Lung (tissue), 12 donors: ENCODE data around the gene FAM83C. TPM values are rescaled to one million over a fixed set of nuclear protein-coding genes. Genes with fewer than 3 reads are reported as not detected.

Experiments
- ATAC-seq: fragments of 200-7000 bp; cut with Tn5 transposase; one replicate; pipeline ENCODE4 v1.9.1; 2020; ENCODE audit warnings: moderate number of reproducible peaks; ENCODE audit not compliant: insufficient read depth, low FRiP score
- DNase-seq, 3 donors: peaks; one replicate each; pipeline ENCODE4 v3.0.0-alpha.2; 2013 to 2017
- H3K27ac ChIP-seq, 2 donors: one replicate each; pipeline ENCODE4 v1.5.1; 2013; ENCODE audit warnings: mild to moderate bottlenecking in 2 of 2, moderate library complexity in 2 of 2, control low read depth in 1 of 2, inconsistent platforms in 1 of 2, low read depth in 1 of 2, low read length in 1 of 2
- H3K27me3 ChIP-seq, 3 donors: one replicate each; pipeline ENCODE4 v1.5.1; 2013; ENCODE audit warnings: low read length in 2 of 3; ENCODE audit not compliant: control insufficient read depth in 3 of 3, insufficient read depth in 3 of 3
- H3K36me3 ChIP-seq, 4 donors: one replicate each; pipeline ENCODE4 v1.5.1; 2013; ENCODE audit warnings: low read length in 4 of 4, mild to moderate bottlenecking in 1 of 4, moderate library complexity in 1 of 4; ENCODE audit not compliant: control insufficient read depth in 4 of 4, insufficient read depth in 4 of 4
- H3K4me1 ChIP-seq, 5 donors: one replicate each; pipeline ENCODE4 v1.5.1; 2013; ENCODE audit warnings: low read length in 5 of 5, mild to moderate bottlenecking in 2 of 5, moderate library complexity in 1 of 5; ENCODE audit not compliant: control insufficient read depth in 5 of 5, insufficient read depth in 5 of 5
- H3K4me3 ChIP-seq: one replicate; pipeline ENCODE4 v1.5.1; 2013; ENCODE audit warnings: mild to moderate bottlenecking, control low read depth, moderate library complexity
- H3K9ac ChIP-seq, 2 donors: one replicate each; pipeline ENCODE4 v1.5.1; 2013; ENCODE audit warnings: low read length in 2 of 2, control low read depth in 1 of 2; ENCODE audit not compliant: insufficient read depth in 1 of 2
- H3K9me3 ChIP-seq, 4 donors: one replicate each; pipeline ENCODE4 v1.5.1; 2013; ENCODE audit warnings: low read length in 3 of 4, mild to moderate bottlenecking in 1 of 4, moderate library complexity in 1 of 4; ENCODE audit not compliant: control insufficient read depth in 4 of 4, insufficient read depth in 3 of 4
- CTCF ChIP-seq: IDR thresholded peaks from 2 replicates; pipeline ENCODE4 v1.5.1; 2012; ENCODE audit warnings: mild to moderate bottlenecking; ENCODE audit errors: control extremely low read depth, extremely low read depth
- WGBS, 2 donors: extraction: QIAGEN DNeasy Blood & Tissue Kit; methylation state at CpG; one replicate each; pipeline ENCODE4 v1.1.7; 2013; 5-methylcytosine and 5-hydroxymethylcytosine counted together
- polyA plus RNA-seq, 2 donors: library from polyadenylated mRNA; stranded (reverse); fragments of 200-250 nt; gene quantifications; one replicate each; pipeline ENCODE4 v1.2.1, GENCODE V29; 2013
- total RNA-seq, 2 donors: library from RNA; depleted of rRNA in 1 of 2; stranded (reverse); fragments of >200 nt in 1 of 2; gene quantifications; one replicate each; pipeline ENCODE4 v1.2.1, GENCODE V29; 2014 to 2021
- donor health status: control.
- donor health status: control.
- donor health status: Bipolar disorder and iron deficiency.
- donor health status: healthy.
- donor health status: DM: yes; HTN: yes; CAD: no.

The FAM83C gene
- total and polyA plus RNA-seq, 4 donors = not detected

- no peak for ATAC-seq
Measured at GRCh38 chr20:35333606-35334005, 41.4 kb upstream of the FAM83C start.

GRCh38 chr20:35332540-35333200, 40.4 kb upstream of the FAM83C start:
- no peaks in the 10 kb centered on the region for H3K9me3 ChIP-seq
- WGBS, 2 donors = 94 to 97% methylated on average over 5 of the region's 5 CpGs
- no peak overlapping the region for H3K27ac ChIP-seq
- no peak for ATAC-seq
- peaks cover 0 to 6% (median 0%) of the 10 kb centered on the region in 4 donors for H3K36me3 ChIP-seq
- no peaks in the 10 kb centered on the region for H3K27me3 ChIP-seq
- H3K4me1 ChIP-seq = peaks cover 0 to 30% (median 14%) of the 10 kb centered on the region in 5 donors
- TF ChIP-seq CTCF = no peak
- no peak for DNase-seq
- no peak overlapping the region for H3K4me3 ChIP-seq
- H3K9ac ChIP-seq = no peak overlapping the region

More at GRCh38 chr20:35333606-35334005, 41.4 kb upstream of the FAM83C start:
- H3K4me1 ChIP-seq = peaks cover 0 to 30% (median 14%) of the 10 kb centered on the region in 5 donors
- DNase-seq = peak; percentile 27 to 82 (median 79)
- H3K27me3 ChIP-seq = no peaks in the 10 kb centered on the region
- no peaks in the 10 kb centered on the region for H3K9me3 ChIP-seq
- H3K27ac ChIP-seq = no peak overlapping the region
- H3K4me3 ChIP-seq = no peak overlapping the region
- H3K9ac ChIP-seq = no peak overlapping the region
- TF ChIP-seq CTCF = no peak
- peaks cover 0 to 6% (median 0%) of the 10 kb centered on the region in 4 donors for H3K36me3 ChIP-seq
- WGBS, 2 donors = 49 to 76% methylated on average over 4 of the region's 4 CpGs

- no peak overlapping the region for H3K9ac ChIP-seq
Measured at GRCh38 chr20:35329435-35330139, 37.4 kb upstream of the FAM83C start.

More at GRCh38 chr20:35329435-35330139, 37.4 kb upstream of the FAM83C start:
- Histone ChIP-seq H3K4me1 (peaks cover 0 to 20% (median 14%) of the 10 kb centered on the region in 5 donors), H3K36me3 (peaks cover 0 to 6% (median 0%) of the 10 kb centered on the region in 4 donors), H3K27ac (no peak overlapping the region), H3K4me3 (no peak overlapping the region), H3K9me3 (no peaks in the 10 kb centered on the region), H3K27me3 (no peaks in the 10 kb centered on the region)
- WGBS, 2 donors = 83 to 89% methylated on average over 4 of the region's 4 CpGs
- no peak for ATAC-seq
- DNase-seq = no peak
- TF ChIP-seq CTCF = no peak
